SU-DHL-6 (cell line): Measurements from ENCODE around the gene SERPINH1.

Source experiments
- CTCF ChIP-seq: fragments of 200-600 bp; sonication (generic); IDR thresholded peaks from one replicate; pipeline ENCODE4 v1.5.1; 2017; ENCODE audit warnings: antibody characterized with exemption, mild to moderate bottlenecking, low read length, moderate library complexity; ENCODE audit not compliant: insufficient read depth, poor library complexity, severe bottlenecking
- EZH2phosphoT487 ChIP-seq: fragments of 200-600 bp; sonication (generic), shearing (Covaris generic); conservative IDR thresholded peaks from 2 replicates; pipeline ENCODE4 v1.6.1; 2018; ENCODE audit warnings: mild to moderate bottlenecking, antibody characterized with exemption, low read length, moderate library complexity, mixed read lengths

GRCh38 chr11:75526192-75526541 lies 35.9 kb upstream of the SERPINH1 start:
- no peak for TF ChIP-seq CTCF
- TF ChIP-seq EZH2phosphoT487: no peak
